HEK293 (cell line): Measurements from ENCODE around the gene ZNF564.

ENCODE experiments used
- GLI4 ChIP-seq: fragments of 450-650 bp; formaldehyde crosslinking; IDR thresholded peaks from 2 replicates; pipeline ENCODE4 v1.5.1; 2016; ENCODE audit warnings: missing biosample characterization, missing genetic modification characterization
- GLIS1 ChIP-seq: fragments of 450-650 bp; formaldehyde crosslinking; IDR thresholded peaks from 2 replicates; pipeline ENCODE4 v1.5.1; 2016; ENCODE audit warnings: missing biosample characterization, missing genetic modification characterization
- KLF7 ChIP-seq: fragments of 450-650 bp; formaldehyde crosslinking; IDR thresholded peaks from 2 replicates; pipeline ENCODE4 v1.5.1; 2016; ENCODE audit warnings: missing biosample characterization, missing genetic modification characterization, borderline replicate concordance
- SP7 ChIP-seq: fragments of 450-650 bp; formaldehyde crosslinking; IDR thresholded peaks from 2 replicates; pipeline ENCODE4 v1.5.1; 2016; ENCODE audit warnings: missing biosample characterization, missing genetic modification characterization
- ZBTB17 ChIP-seq: fragments of 450-650 bp; formaldehyde crosslinking; IDR thresholded peaks from 2 replicates; pipeline ENCODE4 v1.5.1; 2016; ENCODE audit warnings: missing biosample characterization, missing genetic modification characterization
- ZBTB21 ChIP-seq: fragments of 450-650 bp; formaldehyde crosslinking; IDR thresholded peaks from 2 replicates; pipeline ENCODE4 v1.5.1; 2017; ENCODE audit warnings: missing biosample characterization, missing genetic modification characterization
- ZBTB7A ChIP-seq: fragments of 450-650 bp; formaldehyde crosslinking; IDR thresholded peaks from 2 replicates; pipeline ENCODE4 v1.5.1; 2016; ENCODE audit warnings: low read depth, missing biosample characterization, missing genetic modification characterization
- ZNF157 ChIP-seq: fragments of 450-650 bp; formaldehyde crosslinking; IDR thresholded peaks from 2 replicates; pipeline ENCODE4 v1.5.1; 2016; ENCODE audit warnings: missing biosample characterization, missing genetic modification characterization
- ZNF223 ChIP-seq: fragments of 450-650 bp; formaldehyde crosslinking; IDR thresholded peaks from 2 replicates; pipeline ENCODE4 v1.5.1; 2016; ENCODE audit warnings: missing biosample characterization, missing genetic modification characterization
- ZNF324 ChIP-seq: fragments of 450-650 bp; formaldehyde crosslinking; IDR thresholded peaks from 2 replicates; pipeline ENCODE4 v1.5.1; 2016; ENCODE audit warnings: missing biosample characterization, missing genetic modification characterization
- ZNF37A ChIP-seq: fragments of 450-650 bp; IDR thresholded peaks from 2 replicates; pipeline ENCODE4 v1.5.1; 2018; ENCODE audit warnings: missing biosample characterization, missing genetic modification characterization
- ZNF501 ChIP-seq: fragments of 450-650 bp; formaldehyde crosslinking; IDR thresholded peaks from 2 replicates; pipeline ENCODE4 v1.5.1; 2016; ENCODE audit warnings: missing biosample characterization, missing genetic modification characterization
- ZNF514 ChIP-seq: fragments of 450-650 bp; formaldehyde crosslinking; IDR thresholded peaks from 2 replicates; pipeline ENCODE4 v1.5.1; 2016; ENCODE audit warnings: missing biosample characterization, missing genetic modification characterization
- ZNF544 ChIP-seq: fragments of 450-650 bp; formaldehyde crosslinking; IDR thresholded peaks from 2 replicates; pipeline ENCODE4 v1.5.0; 2017; ENCODE audit warnings: missing biosample characterization, missing genetic modification characterization
- ZNF658 ChIP-seq: fragments of 450-650 bp; formaldehyde crosslinking; IDR thresholded peaks from 2 replicates; pipeline ENCODE4; 2016; ENCODE audit warnings: missing biosample characterization, missing genetic modification characterization
- ZSCAN30 ChIP-seq: fragments of 450-650 bp; IDR thresholded peaks from 2 replicates; pipeline ENCODE4 v1.5.1; 2018; ENCODE audit warnings: missing biosample characterization, mild to moderate bottlenecking, missing genetic modification characterization, moderate library complexity
- TF ChIP-seq, protein P1 (sequence below): fragments of 450-650 bp; formaldehyde crosslinking; IDR thresholded peaks from 2 replicates; pipeline ENCODE4 v1.5.1; 2017; ENCODE audit warnings: missing biosample characterization, missing genetic modification characterization
- TF ChIP-seq, protein P2 (sequence below): fragments of 450-650 bp; formaldehyde crosslinking; IDR thresholded peaks from 2 replicates; pipeline ENCODE4 v1.5.1; 2016; ENCODE audit warnings: missing biosample characterization, missing genetic modification characterization
- TF ChIP-seq, protein P3 (sequence below): fragments of 450-650 bp; formaldehyde crosslinking; IDR thresholded peaks from 2 replicates; pipeline ENCODE4 v1.5.1; 2016; ENCODE audit warnings: missing biosample characterization, missing genetic modification characterization
- TF ChIP-seq, protein P4 (sequence below): fragments of 450-650 bp; formaldehyde crosslinking; IDR thresholded peaks from 2 replicates; pipeline ENCODE4 v1.5.0; 2017; ENCODE audit warnings: missing biosample characterization, missing genetic modification characterization, borderline replicate concordance
- TF ChIP-seq, protein P5 (sequence below): fragments of 450-650 bp; formaldehyde crosslinking; IDR thresholded peaks from 2 replicates; pipeline ENCODE4 v1.5.1; 2017; ENCODE audit warnings: missing biosample characterization, missing genetic modification characterization
- TF ChIP-seq, protein P6 (sequence below): fragments of 450-650 bp; formaldehyde crosslinking; IDR thresholded peaks from 2 replicates; pipeline ENCODE4 v1.5.1; 2016; ENCODE audit warnings: missing biosample characterization, missing genetic modification characterization
- TF ChIP-seq, protein P7 (sequence below): fragments of 450-650 bp; formaldehyde crosslinking; IDR thresholded peaks from 2 replicates; pipeline ENCODE4 v1.5.1; 2016; ENCODE audit warnings: missing biosample characterization, missing genetic modification characterization, low read depth
- TF ChIP-seq, protein P8 (sequence below): fragments of 450-650 bp; formaldehyde crosslinking; IDR thresholded peaks from 2 replicates; pipeline ENCODE4 v1.5.1; 2016; ENCODE audit warnings: missing biosample characterization, missing genetic modification characterization

Gene ZNF564

DNA sequence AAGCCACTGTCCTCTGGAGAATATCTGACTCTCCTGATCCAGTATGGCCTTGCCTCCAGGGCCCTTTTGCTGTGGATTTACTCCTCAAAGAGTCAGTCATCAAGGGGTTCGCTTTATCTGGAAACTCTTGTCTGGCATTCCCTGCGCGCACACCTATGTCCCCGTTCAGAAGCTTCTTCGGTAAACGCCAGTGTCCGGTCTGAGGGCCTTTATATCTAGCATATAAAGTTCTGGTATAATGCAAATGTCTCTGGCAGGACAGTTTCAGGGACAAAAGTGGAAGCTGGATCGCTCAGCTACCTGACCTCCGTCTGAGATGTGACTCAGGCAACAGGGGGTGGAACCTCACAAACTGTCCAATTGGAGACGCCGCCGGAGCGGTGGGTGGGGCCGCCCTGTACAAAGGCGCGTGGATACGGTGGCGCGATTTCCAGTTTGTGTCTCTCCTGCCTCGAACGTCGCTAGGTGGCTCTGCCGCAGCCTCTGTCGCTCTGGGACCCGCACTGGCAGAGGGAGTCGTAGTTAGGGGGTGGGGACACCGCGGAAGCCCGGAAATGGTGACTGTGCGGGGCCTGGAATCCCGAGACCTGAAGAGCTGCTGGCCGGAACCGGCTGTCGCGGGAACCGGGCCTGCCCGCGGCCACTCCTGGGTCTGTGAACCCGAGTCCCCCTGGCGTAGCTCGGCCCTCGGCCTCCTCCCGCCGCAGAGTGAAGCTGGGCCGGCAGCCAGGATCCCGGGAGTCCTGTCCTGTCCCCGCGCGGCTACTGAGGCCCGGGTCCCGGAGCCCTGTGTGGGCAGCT, 56.1 kb downstream of the ZNF564 start (continued):
- TF ChIP-seq ZNF223 (tag by site-specific recombination) (no peak), ZBTB7A (peak; percentile 27; the same call in 1 of the 2 replicates), ZBTB21 (tag by site-specific recombination) (0 out of 2 replicates have a peak, but pooled peaks have one; percentile 29), ZNF658 (tag by site-specific recombination) (no peak), ZNF544 (tag by site-specific recombination) (no peak), ZNF157 (tag by site-specific recombination) (no peak), KLF7 (tag by site-specific recombination) (no peak), ZBTB17 (tag by site-specific recombination) (peak; percentile 95), SP7 (tag by site-specific recombination) (peak; percentile 78), GLI4 (tag by site-specific recombination) (no peak), ZNF501 (tag by site-specific recombination) (peak; percentile 77), GLIS1 (peak; percentile 8; the same call in 1 of the 2 replicates), ZNF324 (tag by site-specific recombination) (peak; percentile 72; the same call in 1 of the 2 replicates), ZNF37A (no peak), ZNF514 (tag by site-specific recombination) (no peak), ZSCAN30 (peak; percentile 56; the same call in 1 of the 2 replicates)
- TF ChIP-seq, protein P1, sequence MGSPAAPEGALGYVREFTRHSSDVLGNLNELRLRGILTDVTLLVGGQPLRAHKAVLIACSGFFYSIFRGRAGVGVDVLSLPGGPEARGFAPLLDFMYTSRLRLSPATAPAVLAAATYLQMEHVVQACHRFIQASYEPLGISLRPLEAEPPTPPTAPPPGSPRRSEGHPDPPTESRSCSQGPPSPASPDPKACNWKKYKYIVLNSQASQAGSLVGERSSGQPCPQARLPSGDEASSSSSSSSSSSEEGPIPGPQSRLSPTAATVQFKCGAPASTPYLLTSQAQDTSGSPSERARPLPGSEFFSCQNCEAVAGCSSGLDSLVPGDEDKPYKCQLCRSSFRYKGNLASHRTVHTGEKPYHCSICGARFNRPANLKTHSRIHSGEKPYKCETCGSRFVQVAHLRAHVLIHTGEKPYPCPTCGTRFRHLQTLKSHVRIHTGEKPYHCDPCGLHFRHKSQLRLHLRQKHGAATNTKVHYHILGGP (tag by site-specific recombination): no peak
- TF ChIP-seq, protein P2, sequence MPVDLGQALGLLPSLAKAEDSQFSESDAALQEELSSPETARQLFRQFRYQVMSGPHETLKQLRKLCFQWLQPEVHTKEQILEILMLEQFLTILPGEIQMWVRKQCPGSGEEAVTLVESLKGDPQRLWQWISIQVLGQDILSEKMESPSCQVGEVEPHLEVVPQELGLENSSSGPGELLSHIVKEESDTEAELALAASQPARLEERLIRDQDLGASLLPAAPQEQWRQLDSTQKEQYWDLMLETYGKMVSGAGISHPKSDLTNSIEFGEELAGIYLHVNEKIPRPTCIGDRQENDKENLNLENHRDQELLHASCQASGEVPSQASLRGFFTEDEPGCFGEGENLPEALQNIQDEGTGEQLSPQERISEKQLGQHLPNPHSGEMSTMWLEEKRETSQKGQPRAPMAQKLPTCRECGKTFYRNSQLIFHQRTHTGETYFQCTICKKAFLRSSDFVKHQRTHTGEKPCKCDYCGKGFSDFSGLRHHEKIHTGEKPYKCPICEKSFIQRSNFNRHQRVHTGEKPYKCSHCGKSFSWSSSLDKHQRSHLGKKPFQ: no peak
- TF ChIP-seq, protein P3, sequence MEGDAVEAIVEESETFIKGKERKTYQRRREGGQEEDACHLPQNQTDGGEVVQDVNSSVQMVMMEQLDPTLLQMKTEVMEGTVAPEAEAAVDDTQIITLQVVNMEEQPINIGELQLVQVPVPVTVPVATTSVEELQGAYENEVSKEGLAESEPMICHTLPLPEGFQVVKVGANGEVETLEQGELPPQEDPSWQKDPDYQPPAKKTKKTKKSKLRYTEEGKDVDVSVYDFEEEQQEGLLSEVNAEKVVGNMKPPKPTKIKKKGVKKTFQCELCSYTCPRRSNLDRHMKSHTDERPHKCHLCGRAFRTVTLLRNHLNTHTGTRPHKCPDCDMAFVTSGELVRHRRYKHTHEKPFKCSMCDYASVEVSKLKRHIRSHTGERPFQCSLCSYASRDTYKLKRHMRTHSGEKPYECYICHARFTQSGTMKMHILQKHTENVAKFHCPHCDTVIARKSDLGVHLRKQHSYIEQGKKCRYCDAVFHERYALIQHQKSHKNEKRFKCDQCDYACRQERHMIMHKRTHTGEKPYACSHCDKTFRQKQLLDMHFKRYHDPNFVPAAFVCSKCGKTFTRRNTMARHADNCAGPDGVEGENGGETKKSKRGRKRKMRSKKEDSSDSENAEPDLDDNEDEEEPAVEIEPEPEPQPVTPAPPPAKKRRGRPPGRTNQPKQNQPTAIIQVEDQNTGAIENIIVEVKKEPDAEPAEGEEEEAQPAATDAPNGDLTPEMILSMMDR: peak; percentile 85
- TF ChIP-seq, protein P4, sequence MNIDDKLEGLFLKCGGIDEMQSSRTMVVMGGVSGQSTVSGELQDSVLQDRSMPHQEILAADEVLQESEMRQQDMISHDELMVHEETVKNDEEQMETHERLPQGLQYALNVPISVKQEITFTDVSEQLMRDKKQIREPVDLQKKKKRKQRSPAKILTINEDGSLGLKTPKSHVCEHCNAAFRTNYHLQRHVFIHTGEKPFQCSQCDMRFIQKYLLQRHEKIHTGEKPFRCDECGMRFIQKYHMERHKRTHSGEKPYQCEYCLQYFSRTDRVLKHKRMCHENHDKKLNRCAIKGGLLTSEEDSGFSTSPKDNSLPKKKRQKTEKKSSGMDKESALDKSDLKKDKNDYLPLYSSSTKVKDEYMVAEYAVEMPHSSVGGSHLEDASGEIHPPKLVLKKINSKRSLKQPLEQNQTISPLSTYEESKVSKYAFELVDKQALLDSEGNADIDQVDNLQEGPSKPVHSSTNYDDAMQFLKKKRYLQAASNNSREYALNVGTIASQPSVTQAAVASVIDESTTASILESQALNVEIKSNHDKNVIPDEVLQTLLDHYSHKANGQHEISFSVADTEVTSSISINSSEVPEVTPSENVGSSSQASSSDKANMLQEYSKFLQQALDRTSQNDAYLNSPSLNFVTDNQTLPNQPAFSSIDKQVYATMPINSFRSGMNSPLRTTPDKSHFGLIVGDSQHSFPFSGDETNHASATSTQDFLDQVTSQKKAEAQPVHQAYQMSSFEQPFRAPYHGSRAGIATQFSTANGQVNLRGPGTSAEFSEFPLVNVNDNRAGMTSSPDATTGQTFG (tag by site-specific recombination): no peak
- TF ChIP-seq, protein P5, sequence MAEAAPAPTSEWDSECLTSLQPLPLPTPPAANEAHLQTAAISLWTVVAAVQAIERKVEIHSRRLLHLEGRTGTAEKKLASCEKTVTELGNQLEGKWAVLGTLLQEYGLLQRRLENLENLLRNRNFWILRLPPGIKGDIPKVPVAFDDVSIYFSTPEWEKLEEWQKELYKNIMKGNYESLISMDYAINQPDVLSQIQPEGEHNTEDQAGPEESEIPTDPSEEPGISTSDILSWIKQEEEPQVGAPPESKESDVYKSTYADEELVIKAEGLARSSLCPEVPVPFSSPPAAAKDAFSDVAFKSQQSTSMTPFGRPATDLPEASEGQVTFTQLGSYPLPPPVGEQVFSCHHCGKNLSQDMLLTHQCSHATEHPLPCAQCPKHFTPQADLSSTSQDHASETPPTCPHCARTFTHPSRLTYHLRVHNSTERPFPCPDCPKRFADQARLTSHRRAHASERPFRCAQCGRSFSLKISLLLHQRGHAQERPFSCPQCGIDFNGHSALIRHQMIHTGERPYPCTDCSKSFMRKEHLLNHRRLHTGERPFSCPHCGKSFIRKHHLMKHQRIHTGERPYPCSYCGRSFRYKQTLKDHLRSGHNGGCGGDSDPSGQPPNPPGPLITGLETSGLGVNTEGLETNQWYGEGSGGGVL (tag by site-specific recombination): no peak
- TF ChIP-seq, protein P6, sequence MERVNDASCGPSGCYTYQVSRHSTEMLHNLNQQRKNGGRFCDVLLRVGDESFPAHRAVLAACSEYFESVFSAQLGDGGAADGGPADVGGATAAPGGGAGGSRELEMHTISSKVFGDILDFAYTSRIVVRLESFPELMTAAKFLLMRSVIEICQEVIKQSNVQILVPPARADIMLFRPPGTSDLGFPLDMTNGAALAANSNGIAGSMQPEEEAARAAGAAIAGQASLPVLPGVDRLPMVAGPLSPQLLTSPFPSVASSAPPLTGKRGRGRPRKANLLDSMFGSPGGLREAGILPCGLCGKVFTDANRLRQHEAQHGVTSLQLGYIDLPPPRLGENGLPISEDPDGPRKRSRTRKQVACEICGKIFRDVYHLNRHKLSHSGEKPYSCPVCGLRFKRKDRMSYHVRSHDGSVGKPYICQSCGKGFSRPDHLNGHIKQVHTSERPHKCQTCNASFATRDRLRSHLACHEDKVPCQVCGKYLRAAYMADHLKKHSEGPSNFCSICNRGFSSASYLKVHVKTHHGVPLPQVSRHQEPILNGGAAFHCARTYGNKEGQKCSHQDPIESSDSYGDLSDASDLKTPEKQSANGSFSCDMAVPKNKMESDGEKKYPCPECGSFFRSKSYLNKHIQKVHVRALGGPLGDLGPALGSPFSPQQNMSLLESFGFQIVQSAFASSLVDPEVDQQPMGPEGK (tag by site-specific recombination): peak; percentile 78
- TF ChIP-seq, protein P7, sequence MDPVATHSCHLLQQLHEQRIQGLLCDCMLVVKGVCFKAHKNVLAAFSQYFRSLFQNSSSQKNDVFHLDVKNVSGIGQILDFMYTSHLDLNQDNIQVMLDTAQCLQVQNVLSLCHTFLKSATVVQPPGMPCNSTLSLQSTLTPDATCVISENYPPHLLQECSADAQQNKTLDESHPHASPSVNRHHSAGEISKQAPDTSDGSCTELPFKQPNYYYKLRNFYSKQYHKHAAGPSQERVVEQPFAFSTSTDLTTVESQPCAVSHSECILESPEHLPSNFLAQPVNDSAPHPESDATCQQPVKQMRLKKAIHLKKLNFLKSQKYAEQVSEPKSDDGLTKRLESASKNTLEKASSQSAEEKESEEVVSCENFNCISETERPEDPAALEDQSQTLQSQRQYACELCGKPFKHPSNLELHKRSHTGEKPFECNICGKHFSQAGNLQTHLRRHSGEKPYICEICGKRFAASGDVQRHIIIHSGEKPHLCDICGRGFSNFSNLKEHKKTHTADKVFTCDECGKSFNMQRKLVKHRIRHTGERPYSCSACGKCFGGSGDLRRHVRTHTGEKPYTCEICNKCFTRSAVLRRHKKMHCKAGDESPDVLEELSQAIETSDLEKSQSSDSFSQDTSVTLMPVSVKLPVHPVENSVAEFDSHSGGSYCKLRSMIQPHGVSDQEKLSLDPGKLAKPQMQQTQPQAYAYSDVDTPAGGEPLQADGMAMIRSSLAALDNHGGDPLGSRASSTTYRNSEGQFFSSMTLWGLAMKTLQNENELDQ (tag by site-specific recombination): no peak
- TF ChIP-seq, protein P8, sequence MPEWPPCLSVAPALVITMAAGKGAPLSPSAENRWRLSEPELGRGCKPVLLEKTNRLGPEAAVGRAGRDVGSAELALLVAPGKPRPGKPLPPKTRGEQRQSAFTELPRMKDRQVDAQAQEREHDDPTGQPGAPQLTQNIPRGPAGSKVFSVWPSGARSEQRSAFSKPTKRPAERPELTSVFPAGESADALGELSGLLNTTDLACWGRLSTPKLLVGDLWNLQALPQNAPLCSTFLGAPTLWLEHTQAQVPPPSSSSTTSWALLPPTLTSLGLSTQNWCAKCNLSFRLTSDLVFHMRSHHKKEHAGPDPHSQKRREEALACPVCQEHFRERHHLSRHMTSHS (tag by site-specific recombination): no peak
